ENCODE measurements around the gene KCNH2.

GRCh38 chr7:151006590-151007300 is 28.6 kb upstream of the KCNH2 start:
- no peak for TF ChIP-seq CTCF (IDR thresholded peaks at IDR 0.05)
- TF ChIP-seq POLR2A (IDR thresholded peaks at IDR 0.05) = no peak

Data from adrenal gland (tissue), 5 donors.